GM12878 (cell line): ENCODE results near the gene ZNF483. TPM values are rescaled to one million over a fixed set of nuclear protein-coding genes. Genes with fewer than 3 reads are reported as not detected.
A peak's percentile ranks its signal among the peaks of the same experiment; 100 is the strongest.

Experiments used
- ATAC-seq: fragments of 200-7000 bp; cut with Tn5 transposase; 3 replicates; pipeline ENCODE4 v1.9.1; 2020; ENCODE audit warnings: mild to moderate bottlenecking, moderate library complexity
- Bru-seq: library from RNA; stranded (reverse); fragments of 400-500 nt; gene quantifications from one replicate; lab custom pipeline; 2021; lab: Mats Ljungman, UMichigan
- BruChase-seq, 2 experiments: library from RNA; stranded (reverse); fragments of 400-500 nt; gene quantifications; one replicate each; lab custom pipeline; 2021; lab: Mats Ljungman, UMichigan
- BruUV-seq: library from RNA; stranded (reverse); fragments of 400-500 nt; replicated peaks from 2 replicates; lab custom pipeline; 2021; lab: Mats Ljungman, UMichigan
- CTCF ChIA-PET: fragments of 300-600 bp; sonication (Branson Sonifier 250); formaldehyde crosslinking; extraction: SDS; loops from one replicate; lab custom pipeline; 2021; ENCODE audit warnings: inconsistent platforms; lab: Yijun Ruan, JAX
- POLR2A ChIA-PET: fragments of 350-600 bp; formaldehyde crosslinking; extraction: SDS; loops from one replicate; lab custom pipeline; 2021; ENCODE audit warnings: inconsistent platforms; lab: Charles Lee
- RAD21 ChIA-PET: fragments of 300-600 bp; sonication (Branson Sonifier 250); formaldehyde crosslinking; loops from one replicate; lab custom pipeline; 2023; ENCODE audit warnings: antibody characterized with exemption; ENCODE audit not compliant: unreplicated experiment; lab: Charles Lee
- SMC1A ChIA-PET: fragments of 300-600 bp; sonication (Branson Sonifier 250); formaldehyde crosslinking; loops from one replicate; lab custom pipeline; 2023; ENCODE audit not compliant: unreplicated experiment, uncharacterized antibody; lab: Charles Lee
- DNase-seq: peaks from one replicate; pipeline ENCODE4 v3.0.0-alpha.2; 2011; ENCODE audit warnings: low read depth, low spot score
- FAIRE-seq: peaks from 3 replicates; lab custom pipeline; 2011; peaks lifted over from hg19 to GRCh38; lab: Jason Lieb, UNC
- H2AFZ ChIP-seq: 2 replicates; pipeline ENCODE4 v1.6.0; 2011; ENCODE audit warnings: low read depth, low read length, control low read depth; ENCODE audit not compliant: control insufficient read depth
- H3K27ac ChIP-seq: 2 replicates; pipeline ENCODE4 v1.5.1; 2011; ENCODE audit warnings: control low read depth; ENCODE audit not compliant: control insufficient read depth, insufficient read depth
- H3K27me3 ChIP-seq, 2 experiments: replicated peaks in 1 of 2; 2 replicates each; pipeline versions ENCODE4 v1.6.0 to v1.6.1; 2011; ENCODE audit warnings: low read length in 1 of 2; ENCODE audit not compliant: control insufficient read depth in 2 of 2, insufficient read depth in 2 of 2
- H3K36me3 ChIP-seq, 2 experiments: 2 replicates each; pipeline ENCODE4 v1.5.1; 2011; ENCODE audit warnings: low read length in 1 of 2; ENCODE audit not compliant: control insufficient read depth in 2 of 2, insufficient read depth in 2 of 2
- H3K4me1 ChIP-seq: 2 replicates; pipeline ENCODE4 v1.6.1; 2011; ENCODE audit warnings: mild to moderate bottlenecking, low read length, moderate library complexity, mixed read lengths; ENCODE audit not compliant: control insufficient read depth, insufficient read depth
- H3K4me2 ChIP-seq: 2 replicates; pipeline ENCODE4 v1.6.0; 2011; ENCODE audit warnings: control low read depth; ENCODE audit not compliant: control insufficient read depth, insufficient read depth
- H3K4me3 ChIP-seq: fragments of 200-600 bp; sonication (generic); 2 replicates; pipeline ENCODE4 v1.5.1; 2016
- H3K79me2 ChIP-seq: 2 replicates; pipeline ENCODE4 v1.6.0; 2011; ENCODE audit warnings: low read length; ENCODE audit not compliant: control insufficient read depth, insufficient read depth
- H3K9ac ChIP-seq: 2 replicates; pipeline ENCODE4 v1.8.0; 2011; ENCODE audit warnings: low read length, control low read depth, mixed read lengths; ENCODE audit not compliant: control insufficient read depth, insufficient read depth
- H3K9me3 ChIP-seq: replicated peaks from 3 replicates; pipeline ENCODE4 v1.5.1; 2011; ENCODE audit warnings: mild to moderate bottlenecking, low read length; ENCODE audit not compliant: control insufficient read depth, insufficient read depth
- H4K20me1 ChIP-seq: 2 replicates; pipeline ENCODE4 v1.6.0; 2011; ENCODE audit not compliant: control insufficient read depth, insufficient read depth
- ATF7 ChIP-seq: fragments of 450-650 bp; IDR thresholded peaks from 2 replicates; pipeline ENCODE4 v1.6.1; 2016; ENCODE audit warnings: low read depth, mild to moderate bottlenecking
- CREM ChIP-seq: IDR thresholded peaks from 2 replicates; pipeline ENCODE4 v1.6.1; 2014; ENCODE audit warnings: antibody characterized with exemption, low read depth
- MYC ChIP-seq: IDR thresholded peaks from 2 replicates; pipeline ENCODE4 v1.6.1; 2011; ENCODE audit warnings: mild to moderate bottlenecking, low read length, moderate library complexity, inconsistent platforms; ENCODE audit not compliant: insufficient read depth, insufficient replicate concordance, insufficient read length, severe bottlenecking
- NR2C1 ChIP-seq: fragments of 450-650 bp; IDR thresholded peaks from 2 replicates; pipeline ENCODE4 v1.6.1; 2017; ENCODE audit warnings: antibody characterized with exemption, mild to moderate bottlenecking, moderate library complexity
- NRF1 ChIP-seq: conservative IDR thresholded peaks from 2 replicates; pipeline ENCODE4 v1.6.1; 2011; ENCODE audit warnings: mild to moderate bottlenecking, low read depth, low read length, improper control_type of control experiment
- RAD51 ChIP-seq: fragments of 450-650 bp; IDR thresholded peaks from 2 replicates; pipeline ENCODE4 v1.6.1; 2016; ENCODE audit warnings: moderate library complexity, mild to moderate bottlenecking, inconsistent platforms
- RELA ChIP-seq: fragments of 450-650 bp; IDR thresholded peaks from 2 replicates; pipeline ENCODE4 v1.8.0; 2014; ENCODE audit warnings: borderline replicate concordance; ENCODE audit not compliant: partially characterized antibody
- TBL1XR1 ChIP-seq: IDR thresholded peaks from 2 replicates; pipeline ENCODE4 v1.6.1; 2012; ENCODE audit warnings: low read depth, low read length, improper control_type of control experiment
- WRNIP1 ChIP-seq: IDR thresholded peaks from 2 replicates; pipeline ENCODE4 v1.6.1; 2011; ENCODE audit warnings: low read depth, low read length, improper control_type of control experiment, borderline replicate concordance
- WGBS: methylation state at CpG from one replicate; pipeline ENCODE4 v1.1.6; 2016; ENCODE audit warnings: low lambda C conversion rate; ENCODE audit not compliant: insufficient replicate concordance, insufficient coverage; ENCODE audit errors: missing lambda C conversion rate; 5-methylcytosine and 5-hydroxymethylcytosine counted together
- in situ Hi-C: fragments of 300-500 bp; cut with MboI; formaldehyde crosslinking; loops from 9 replicates; pipeline ENCODE4 v1.14.3; 2018; ENCODE audit warnings: mixed read lengths
- intact Hi-C: fragments of 100-400 bp; cut with micrococcal nuclease; formaldehyde crosslinking; loops from one replicate; pipeline ENCODE4 v1.14.2; 2022; ENCODE audit not compliant: unreplicated experiment
- long read RNA-seq, 2 experiments: library from polyadenylated mRNA; unstranded; transcript quantifications; one replicate each; pipeline ENCODE4 v2.0.0, GENCODE V29; 2019 to 2020
- polyA minus RNA-seq, 3 experiments: library from RNA; depleted of rRNA, polyadenylated mRNA; stranded (reverse); fragments of >200 nt; gene quantifications; 2 replicates each; pipeline ENCODE4 v1.2.3, GENCODE V29; 2011
- polyA plus RNA-seq, 11 experiments: library from polyadenylated mRNA; depleted of rRNA in 4 of 11; unstranded in 6 of 11; stranded (reverse) in 5 of 11; fragments of >200 nt; fragmentation: Nextera tagmentation in 4 of 11; fragmentation: Illumina TruSeq in 1 of 11; extraction: Ambion mirVana in 4 of 11; extraction: Trizol in 1 of 11; gene quantifications; 1 replicate in 1 of 11; 2 replicates in 10 of 11; pipeline versions ENCODE4 v1.2.1 to v1.2.3, GENCODE V29; 2011 to 2016; ENCODE audit warnings: inconsistent platforms in 2 of 11, missing spikeins in 2 of 11, low read depth in 1 of 11
- total RNA-seq, 4 experiments: library from RNA; depleted of rRNA in 3 of 4; stranded (reverse); fragments of >200 nt in 3 of 4; fragmentation: Illumina TruSeq in 1 of 4; extraction: Trizol in 1 of 4; gene quantifications; 2 replicates each; pipeline versions ENCODE4 v1.2.1 to v1.2.3, GENCODE V29; 2013 to 2021
- TF ChIP-seq, protein P1 (sequence below): IDR thresholded peaks from 2 replicates; pipeline ENCODE4 v1.6.1; 2011; ENCODE audit warnings: borderline replicate concordance, low read depth, mild to moderate bottlenecking, moderate library complexity, mixed read lengths, low read length; ENCODE audit not compliant: insufficient read depth; ENCODE audit errors: extremely low read length
- TF ChIP-seq, protein P2 (sequence below): fragments of 450-650 bp; IDR thresholded peaks from 2 replicates; pipeline ENCODE4 v1.6.1; 2016; ENCODE audit warnings: mild to moderate bottlenecking
- TF ChIP-seq, protein P3 (sequence below): fragments of 450-650 bp; IDR thresholded peaks from 2 replicates; pipeline ENCODE4 v1.6.1; 2017; ENCODE audit warnings: borderline replicate concordance
- TF ChIP-seq, protein P4 (sequence below): IDR thresholded peaks from 2 replicates; pipeline ENCODE4 v1.6.1; 2011; ENCODE audit warnings: low read depth, mild to moderate bottlenecking, low read length, moderate library complexity, borderline replicate concordance; ENCODE audit errors: extremely low read depth

Gene ZNF483
- not detected in 2 replicates for total RNA-seq (2013; cell fraction: nucleolus; rRNA removed)
- total RNA-seq (2014; rRNA removed) (0.40 and 1.0 TPM in 2 replicates), total RNA-seq (2014; rRNA removed; fragmentation: Illumina TruSeq; extraction: Trizol) (0.76 and 1.1 TPM in 2 replicates), total RNA-seq (2021) (0.40 and 0.72 TPM in 2 replicates), polyA plus RNA-seq (2011; rRNA removed) (not detected in 2 replicates), polyA plus RNA-seq (2014; fragmentation: Illumina TruSeq; extraction: Trizol) (0.04 and 0.06 TPM in 2 replicates), polyA plus RNA-seq (2014; fragmentation: Nextera tagmentation; extraction: Ambion mirVana) (under 1 TPM; 0.26 to 0.39 TPM), polyA plus RNA-seq (2014; rRNA removed) (0.09 and 0.15 TPM in 2 replicates), polyA plus RNA-seq (2016; fragmentation: Nextera tagmentation; extraction: Ambion mirVana) (under 1 TPM; 0.03 to 0.20 TPM), polyA minus RNA-seq (2011; rRNA and poly(A)+ RNA removed) (not detected in 2 replicates), Bru-seq, nascent RNA (percentile 8 among the genes with signal in this experiment), BruChase-seq, experiment 1, labeled RNA remaining after a 6-hour chase (percentile 8 among the genes with signal in this experiment), BruChase-seq, experiment 2, labeled RNA remaining after a 2-hour chase (percentile 13 among the genes with signal in this experiment)
- 0.56 TPM for polyA plus RNA-seq (2011; ENCODE audit: low read depth)
- not detected in 2 replicates for polyA plus RNA-seq (2011; cell fraction: cytosol; rRNA removed)
- not detected in 2 replicates for polyA plus RNA-seq (2011; cell fraction: nucleus; rRNA removed)
- 0.18 and 0.37 TPM in 2 replicates for polyA plus RNA-seq (2012)
- not detected in 2 replicates for polyA minus RNA-seq (2011; cell fraction: cytosol; rRNA and poly(A)+ RNA removed)
- not detected in 2 replicates for polyA minus RNA-seq (2011; cell fraction: nucleus; rRNA and poly(A)+ RNA removed)
- long read RNA-seq, experiment 1, result 0 reads
- long read RNA-seq, experiment 2, result 0 reads

DNA sequence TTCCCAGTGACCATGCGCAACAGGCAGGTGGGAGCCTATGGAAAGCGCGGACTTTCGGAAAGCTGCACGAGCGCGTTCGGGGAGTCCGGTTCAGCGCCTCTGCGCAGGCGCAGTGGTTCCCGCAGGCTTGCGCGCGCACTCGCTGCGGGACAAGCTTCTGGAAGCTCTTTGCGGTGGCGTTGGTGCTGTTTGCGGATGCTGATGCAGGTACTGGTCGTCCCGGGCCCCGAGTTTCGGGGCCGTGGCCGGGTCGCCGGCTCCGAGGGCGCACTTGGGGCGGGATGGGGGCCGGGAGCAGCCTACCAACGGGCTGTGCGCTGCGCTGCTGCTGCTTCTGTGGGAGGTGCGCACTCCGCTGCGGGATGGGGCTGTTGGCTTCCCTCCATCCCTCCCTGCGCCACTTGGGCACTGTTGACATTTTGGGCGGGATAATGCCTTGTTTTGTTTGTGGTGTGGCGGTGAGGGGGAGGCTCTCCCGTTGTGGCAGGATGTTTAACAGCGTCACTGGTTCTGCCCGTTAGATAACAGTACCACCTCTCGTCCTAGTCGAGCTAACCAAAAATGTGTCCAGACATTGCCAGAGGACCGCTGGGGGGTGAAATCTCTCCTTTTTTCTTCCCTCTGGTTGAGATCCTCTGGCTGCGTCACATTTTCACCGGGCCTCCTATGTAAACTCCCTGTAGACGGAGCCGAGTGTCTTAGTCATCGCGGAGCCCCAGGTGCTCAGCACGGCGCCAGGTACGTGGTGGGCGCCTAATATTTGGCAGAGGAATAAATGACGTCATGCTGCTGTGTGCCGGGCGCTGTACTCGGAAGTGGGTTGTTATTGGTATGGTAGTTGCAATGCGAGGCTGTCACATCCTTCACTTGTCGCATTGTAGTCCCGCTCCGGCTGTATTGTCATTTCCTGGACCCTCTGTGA is at the start of gene ZNF483:
ZNF483 (plus strand) TSS at position 124 of the 922 bp plus-strand sequence. CDS start 2,217 bp downstream, outside the sequence.
- RAD21 ChIA-PET, result no interaction called here
- WGBS, result 24% methylated on average over 64 of the region's 66 CpGs
- BruUV-seq, result no TSS peak
- Histone ChIP-seq H3K4me3 (peak within 1 kb of the TSS; percentile 50; the same call in 1 of the 2 replicates), H3K79me2 (no peaks in the 10 kb centered on the region), H3K27me3 (no peaks in the 10 kb centered on the region), H3K9me3 (peaks cover 3% of the 10 kb centered on the region; the same call in 1 of the 3 replicates), H3K4me1 (no peaks in the 10 kb centered on the region), H3K27ac (no peak within 1 kb of the TSS), H3K36me3 (no peaks in the 10 kb centered on the region), H4K20me1 (no peaks in the 10 kb centered on the region), H3K9ac (peak within 1 kb of the TSS; percentile 29; the same call in 1 of the 2 replicates), H2AFZ (peak within 1 kb of the TSS; percentile 75), H3K4me2 (peak within 1 kb of the TSS; percentile 12)
- DNase-seq (no peak), ATAC-seq (no peak), FAIRE-seq (no peak)
- POLR2A ChIA-PET, result no interaction called here
- intact Hi-C loops (no loop called here), in situ Hi-C loops (no loop called here)
- SMC1A ChIA-PET, result no interaction called here
- CTCF ChIA-PET, result no interaction called here
- TF ChIP-seq NR2C1 (no peak), WRNIP1 (no peak), TBL1XR1 (no peak), NRF1 (no peak; the same call in 1 of the 2 replicates), RAD51 (no peak), MYC (no peak), ATF7 (peak; percentile 60), CREM (0 out of 2 replicates have a peak, but pooled peaks have one; percentile 15), RELA (no peak)
- TF ChIP-seq, protein P1, sequence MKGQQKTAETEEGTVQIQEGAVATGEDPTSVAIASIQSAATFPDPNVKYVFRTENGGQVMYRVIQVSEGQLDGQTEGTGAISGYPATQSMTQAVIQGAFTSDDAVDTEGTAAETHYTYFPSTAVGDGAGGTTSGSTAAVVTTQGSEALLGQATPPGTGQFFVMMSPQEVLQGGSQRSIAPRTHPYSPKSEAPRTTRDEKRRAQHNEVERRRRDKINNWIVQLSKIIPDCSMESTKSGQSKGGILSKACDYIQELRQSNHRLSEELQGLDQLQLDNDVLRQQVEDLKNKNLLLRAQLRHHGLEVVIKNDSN, result no peak
- TF ChIP-seq, protein P2, sequence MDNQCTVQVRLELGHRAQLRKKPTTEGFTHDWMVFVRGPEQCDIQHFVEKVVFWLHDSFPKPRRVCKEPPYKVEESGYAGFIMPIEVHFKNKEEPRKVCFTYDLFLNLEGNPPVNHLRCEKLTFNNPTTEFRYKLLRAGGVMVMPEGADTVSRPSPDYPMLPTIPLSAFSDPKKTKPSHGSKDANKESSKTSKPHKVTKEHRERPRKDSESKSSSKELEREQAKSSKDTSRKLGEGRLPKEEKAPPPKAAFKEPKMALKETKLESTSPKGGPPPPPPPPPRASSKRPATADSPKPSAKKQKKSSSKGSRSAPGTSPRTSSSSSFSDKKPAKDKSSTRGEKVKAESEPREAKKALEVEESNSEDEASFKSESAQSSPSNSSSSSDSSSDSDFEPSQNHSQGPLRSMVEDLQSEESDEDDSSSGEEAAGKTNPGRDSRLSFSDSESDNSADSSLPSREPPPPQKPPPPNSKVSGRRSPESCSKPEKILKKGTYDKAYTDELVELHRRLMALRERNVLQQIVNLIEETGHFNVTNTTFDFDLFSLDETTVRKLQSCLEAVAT, result no peak
- TF ChIP-seq, protein P3, sequence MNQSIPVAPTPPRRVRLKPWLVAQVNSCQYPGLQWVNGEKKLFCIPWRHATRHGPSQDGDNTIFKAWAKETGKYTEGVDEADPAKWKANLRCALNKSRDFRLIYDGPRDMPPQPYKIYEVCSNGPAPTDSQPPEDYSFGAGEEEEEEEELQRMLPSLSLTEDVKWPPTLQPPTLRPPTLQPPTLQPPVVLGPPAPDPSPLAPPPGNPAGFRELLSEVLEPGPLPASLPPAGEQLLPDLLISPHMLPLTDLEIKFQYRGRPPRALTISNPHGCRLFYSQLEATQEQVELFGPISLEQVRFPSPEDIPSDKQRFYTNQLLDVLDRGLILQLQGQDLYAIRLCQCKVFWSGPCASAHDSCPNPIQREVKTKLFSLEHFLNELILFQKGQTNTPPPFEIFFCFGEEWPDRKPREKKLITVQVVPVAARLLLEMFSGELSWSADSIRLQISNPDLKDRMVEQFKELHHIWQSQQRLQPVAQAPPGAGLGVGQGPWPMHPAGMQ, result no peak
- TF ChIP-seq, protein P4, sequence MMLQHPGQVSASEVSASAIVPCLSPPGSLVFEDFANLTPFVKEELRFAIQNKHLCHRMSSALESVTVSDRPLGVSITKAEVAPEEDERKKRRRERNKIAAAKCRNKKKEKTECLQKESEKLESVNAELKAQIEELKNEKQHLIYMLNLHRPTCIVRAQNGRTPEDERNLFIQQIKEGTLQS, result no peak
